K562 (cell line): ENCODE results near the gene URI1. TPM values are rescaled to one million over a fixed set of nuclear protein-coding genes. Genes with fewer than 3 reads are reported as not detected.

ENCODE experiments used
- BHLHE40 ChIP-seq: IDR thresholded peaks from 2 replicates; pipeline ENCODE4 v1.6.1; 2011; ENCODE audit warnings: low read length, improper control_type of control experiment
- CHD4 ChIP-seq: fragments of 200-600 bp; sonication (generic); IDR thresholded peaks from 3 replicates; pipeline ENCODE4 v1.6.1; 2012; ENCODE audit warnings: low read depth, mild to moderate bottlenecking, mixed read lengths, low read length, inconsistent platforms; ENCODE audit not compliant: insufficient read depth, insufficient replicate concordance, poor library complexity, severe bottlenecking
- E2F4 ChIP-seq: sonication (generic); formaldehyde crosslinking; IDR thresholded peaks from 2 replicates; pipeline ENCODE4 v1.8.0; 2022; ENCODE audit warnings: mild to moderate bottlenecking, low read depth, missing genetic modification reagents
- ELF2 ChIP-seq: fragments of 250-450 bp; sonication (Bioruptor Pico); IDR thresholded peaks from 2 replicates; pipeline ENCODE4 v1.5.0; 2021; ENCODE audit warnings: mild to moderate bottlenecking
- GABPB1 ChIP-seq: sonication (generic); formaldehyde crosslinking; IDR thresholded peaks from 2 replicates; pipeline ENCODE4 v1.8.0; 2022; ENCODE audit warnings: mild to moderate bottlenecking, missing genetic modification reagents
- KLF13 ChIP-seq: fragments of 450-650 bp; IDR thresholded peaks from 2 replicates; pipeline ENCODE4 v1.6.1; 2016; ENCODE audit warnings: missing genetic modification characterization, low read depth, mild to moderate bottlenecking, missing compliant biosample characterization, moderate library complexity, borderline replicate concordance
- LCOR ChIP-seq: sonication (generic); formaldehyde crosslinking; IDR thresholded peaks from 2 replicates; pipeline ENCODE4 v1.8.0; 2022; ENCODE audit warnings: mild to moderate bottlenecking, missing genetic modification reagents
- MAFF ChIP-seq: IDR thresholded peaks from 2 replicates; pipeline ENCODE4 v1.6.1; 2012; ENCODE audit warnings: low read length, improper control_type of control experiment
- NKRF ChIP-seq: fragments of 450-650 bp; IDR thresholded peaks from 2 replicates; pipeline ENCODE4 v1.6.1; 2016; ENCODE audit warnings: borderline replicate concordance
- POLR2A ChIP-seq: fragments of 450-650 bp; conservative IDR thresholded peaks from 2 replicates; pipeline ENCODE4 v1.6.1; 2016
- SETDB1 ChIP-seq: IDR thresholded peaks from one replicate; pipeline ENCODE4 v1.6.1; 2012; ENCODE audit warnings: low read length, control low read depth, inconsistent platforms
- SREBF2 ChIP-seq: sonication (generic); formaldehyde crosslinking; IDR thresholded peaks from 2 replicates; pipeline ENCODE4 v1.4.0; 2020; ENCODE audit warnings: mild to moderate bottlenecking, missing genetic modification reagents
- STAG1 ChIP-seq: sonication (generic); formaldehyde crosslinking; IDR thresholded peaks from 2 replicates; pipeline ENCODE4 v1.5.0; 2020; ENCODE audit warnings: missing genetic modification reagents, borderline replicate concordance
- STAT5B ChIP-seq: fragments of 250-450 bp; sonication (Bioruptor Pico); IDR thresholded peaks from 2 replicates; pipeline ENCODE4 v1.8.0; 2021; ENCODE audit warnings: mild to moderate bottlenecking, inconsistent platforms
- TOE1 ChIP-seq, 2 experiments: fragments of 450-650 bp in 1 of 2; sonication (generic) in 1 of 2; formaldehyde crosslinking in 1 of 2; IDR thresholded peaks; 2 replicates each; pipeline versions ENCODE4 v1.7.1 to v1.8.0; 2016 to 2022; ENCODE audit warnings: borderline replicate concordance in 2 of 2, mild to moderate bottlenecking in 2 of 2, antibody characterized with exemption in 1 of 2, inconsistent platforms in 1 of 2, low read depth in 1 of 2, missing genetic modification reagents in 1 of 2, moderate library complexity in 1 of 2
- ZNF316 ChIP-seq: fragments of 450-650 bp; IDR thresholded peaks from 2 replicates; pipeline ENCODE4 v1.6.1; 2016
- ZNF395 ChIP-seq: fragments of 200-800 bp; sonication (Bioruptor generic); IDR thresholded peaks from 2 replicates; pipeline ENCODE4 v1.6.1; 2017; ENCODE audit warnings: missing genetic modification characterization, missing compliant biosample characterization
- ZNF75A ChIP-seq: fragments of 450-650 bp; formaldehyde crosslinking; IDR thresholded peaks from 2 replicates; pipeline ENCODE4 v1.4.0; 2020; ENCODE audit warnings: mild to moderate bottlenecking
- ZNF77 ChIP-seq: fragments of 250-450 bp; sonication (Bioruptor Pico); IDR thresholded peaks from 2 replicates; pipeline ENCODE4 v1.5.0; 2020
- polyA plus RNA-seq, 8 experiments: library from polyadenylated mRNA; depleted of rRNA in 4 of 8; stranded (reverse) in 5 of 8; unstranded in 3 of 8; fragments of >200 nt; fragmentation: Nextera tagmentation in 2 of 8; fragmentation: Illumina TruSeq in 1 of 8; extraction: Ambion mirVana in 2 of 8; extraction: Trizol in 1 of 8; gene quantifications; 2 replicates each; pipeline versions ENCODE4 v1.2.1 to v1.2.3, GENCODE V29; 2011 to 2014; ENCODE audit warnings: inconsistent platforms in 1 of 8, missing spikeins in 1 of 8
- total RNA-seq, 7 experiments: library from RNA; depleted of rRNA in 6 of 7; stranded (reverse); fragments of >200 nt in 6 of 7; fragmentation: Illumina TruSeq in 2 of 7; extraction: Trizol in 2 of 7; gene quantifications; 2 replicates each; pipeline versions ENCODE4 v1.2.1 to v1.2.3, GENCODE V29; 2011 to 2021; ENCODE audit warnings: low replicate concordance in 1 of 7
- TF ChIP-seq, protein P1 (sequence below): fragments of 200-800 bp; sonication (Bioruptor generic); IDR thresholded peaks from 2 replicates; pipeline ENCODE4 v1.6.1; 2017; ENCODE audit warnings: missing genetic modification characterization, missing compliant biosample characterization
- TF ChIP-seq, protein P2 (sequence below): fragments of 250-450 bp; sonication (Bioruptor Pico); IDR thresholded peaks from 2 replicates; pipeline ENCODE4 v1.8.0; 2021; ENCODE audit warnings: borderline replicate concordance, mild to moderate bottlenecking, moderate library complexity; ENCODE audit not compliant: poor library complexity, severe bottlenecking

URI1 gene
- total and polyA plus RNA-seq, 9 of the 15 experiments (the other 6 are each of a cell fraction or from before 2014, with no cell fraction given) = 16.9 to 87.4 (median 63.9) TPM

GRCh38 chr19:29942404-29943261 is 594 bp downstream of the URI1 start (continued):
- TF ChIP-seq NKRF (peak; percentile 95), ZNF316 (peak; percentile 61), ZNF77 (CRISPR knock-in tag) (no peak), STAT5B (CRISPR knock-in tag) (no peak), SETDB1 (no peak), KLF13 (tag) (peak; percentile 50; the same call in 1 of the 2 replicates), GABPB1 (CRISPR knock-in tag) (peak; percentile 49; the same call in 1 of the 2 replicates), POLR2A (peak; percentile 24; the same call in 1 of the 2 replicates), STAG1 (CRISPR knock-in tag) (no peak), ZNF395 (CRISPR knock-in tag) (no peak), E2F4 (CRISPR knock-in tag) (no peak), MAFF (no peak), ZNF75A (CRISPR knock-in tag) (no peak), ELF2 (CRISPR knock-in tag) (peak; percentile 18; the same call in 1 of the 2 replicates), CHD4 (peak; percentile 49), SREBF2 (CRISPR knock-in tag) (no peak), BHLHE40 (peak; percentile 68), LCOR (CRISPR knock-in tag) (peak; percentile 28; the same call in 1 of the 2 replicates), TOE1 (IDR thresholded peaks at IDR 0.05; ENCODE audit: borderline replicate concordance) (peak; percentile 64; the same call in 1 of the 2 replicates), TOE1 (CRISPR knock-in tag; IDR thresholded peaks at IDR 0.05; ENCODE audit: borderline replicate concordance, low read depth) (no peak)
- TF ChIP-seq, protein P1, sequence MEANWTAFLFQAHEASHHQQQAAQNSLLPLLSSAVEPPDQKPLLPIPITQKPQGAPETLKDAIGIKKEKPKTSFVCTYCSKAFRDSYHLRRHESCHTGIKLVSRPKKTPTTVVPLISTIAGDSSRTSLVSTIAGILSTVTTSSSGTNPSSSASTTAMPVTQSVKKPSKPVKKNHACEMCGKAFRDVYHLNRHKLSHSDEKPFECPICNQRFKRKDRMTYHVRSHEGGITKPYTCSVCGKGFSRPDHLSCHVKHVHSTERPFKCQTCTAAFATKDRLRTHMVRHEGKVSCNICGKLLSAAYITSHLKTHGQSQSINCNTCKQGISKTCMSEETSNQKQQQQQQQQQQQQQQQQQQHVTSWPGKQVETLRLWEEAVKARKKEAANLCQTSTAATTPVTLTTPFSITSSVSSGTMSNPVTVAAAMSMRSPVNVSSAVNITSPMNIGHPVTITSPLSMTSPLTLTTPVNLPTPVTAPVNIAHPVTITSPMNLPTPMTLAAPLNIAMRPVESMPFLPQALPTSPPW (CRISPR knock-in tag) = peak; percentile 19; the same call in 1 of the 2 replicates
- TF ChIP-seq, protein P2, sequence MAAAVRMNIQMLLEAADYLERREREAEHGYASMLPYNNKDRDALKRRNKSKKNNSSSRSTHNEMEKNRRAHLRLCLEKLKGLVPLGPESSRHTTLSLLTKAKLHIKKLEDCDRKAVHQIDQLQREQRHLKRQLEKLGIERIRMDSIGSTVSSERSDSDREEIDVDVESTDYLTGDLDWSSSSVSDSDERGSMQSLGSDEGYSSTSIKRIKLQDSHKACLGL (CRISPR knock-in tag) = peak; percentile 47
